PFSK-1 (cell line): Measurements from ENCODE around the gene MTA3.

Experiments used
- POLR2AphosphoS5 ChIP-seq: IDR thresholded peaks from 2 replicates; pipeline ENCODE4 v1.6.1; 2012; ENCODE audit warnings: low read depth, mild to moderate bottlenecking, control low read depth, low read length, moderate library complexity
- TF ChIP-seq, protein P1 (sequence below), 2 experiments: IDR thresholded peaks; 2 replicates each; pipeline versions ENCODE4 v1.6.1 to v1.8.0; 2011 to 2012; ENCODE audit warnings: low read depth in 2 of 2, low read length in 2 of 2, control low read depth in 1 of 2, inconsistent platforms in 1 of 2, mild to moderate bottlenecking in 1 of 2, moderate library complexity in 1 of 2; ENCODE audit not compliant: insufficient read depth in 1 of 2

- TF ChIP-seq POLR2AphosphoS5, result no peak
- TF ChIP-seq, protein P1, sequence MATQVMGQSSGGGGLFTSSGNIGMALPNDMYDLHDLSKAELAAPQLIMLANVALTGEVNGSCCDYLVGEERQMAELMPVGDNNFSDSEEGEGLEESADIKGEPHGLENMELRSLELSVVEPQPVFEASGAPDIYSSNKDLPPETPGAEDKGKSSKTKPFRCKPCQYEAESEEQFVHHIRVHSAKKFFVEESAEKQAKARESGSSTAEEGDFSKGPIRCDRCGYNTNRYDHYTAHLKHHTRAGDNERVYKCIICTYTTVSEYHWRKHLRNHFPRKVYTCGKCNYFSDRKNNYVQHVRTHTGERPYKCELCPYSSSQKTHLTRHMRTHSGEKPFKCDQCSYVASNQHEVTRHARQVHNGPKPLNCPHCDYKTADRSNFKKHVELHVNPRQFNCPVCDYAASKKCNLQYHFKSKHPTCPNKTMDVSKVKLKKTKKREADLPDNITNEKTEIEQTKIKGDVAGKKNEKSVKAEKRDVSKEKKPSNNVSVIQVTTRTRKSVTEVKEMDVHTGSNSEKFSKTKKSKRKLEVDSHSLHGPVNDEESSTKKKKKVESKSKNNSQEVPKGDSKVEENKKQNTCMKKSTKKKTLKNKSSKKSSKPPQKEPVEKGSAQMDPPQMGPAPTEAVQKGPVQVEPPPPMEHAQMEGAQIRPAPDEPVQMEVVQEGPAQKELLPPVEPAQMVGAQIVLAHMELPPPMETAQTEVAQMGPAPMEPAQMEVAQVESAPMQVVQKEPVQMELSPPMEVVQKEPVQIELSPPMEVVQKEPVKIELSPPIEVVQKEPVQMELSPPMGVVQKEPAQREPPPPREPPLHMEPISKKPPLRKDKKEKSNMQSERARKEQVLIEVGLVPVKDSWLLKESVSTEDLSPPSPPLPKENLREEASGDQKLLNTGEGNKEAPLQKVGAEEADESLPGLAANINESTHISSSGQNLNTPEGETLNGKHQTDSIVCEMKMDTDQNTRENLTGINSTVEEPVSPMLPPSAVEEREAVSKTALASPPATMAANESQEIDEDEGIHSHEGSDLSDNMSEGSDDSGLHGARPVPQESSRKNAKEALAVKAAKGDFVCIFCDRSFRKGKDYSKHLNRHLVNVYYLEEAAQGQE (IDR thresholded peaks at IDR 0.05; ENCODE audit: insufficient read depth in 1 of 2, low read depth in 2 of 2, low read length in 2 of 2), result no peak
Measured at GRCh38 chr2:42795841-42796301, 227.4 kb downstream of the MTA3 start.
